Stimulated activated CD4-positive, alpha-beta T cell treated with anti-CD3 and anti-CD28 coated beads, Interleukin-15, amount 100 ng/mL, for 48 hours (primary cell): Measurements from ENCODE around the gene UBE3D.

Experiments
- DNase-seq, 2 donors: peaks; one replicate each; pipeline ENCODE4 v3.0.0-alpha.2; 2020; ENCODE audit warnings: low read depth in 2 of 2

Gene UBE3D

GRCh38 chr6:83065511-83066192, at the start of gene UBE3D:
UBE3D (minus strand) TSS chr6:83065841; CDS start chr6:83065718, 123 bp downstream.
- peak; percentile 74 to 90 for DNase-seq

GRCh38 chr6:83114164-83114563, 48.5 kb upstream of the UBE3D start:
- no peak for DNase-seq

GRCh38 chr6:83113258-83113657, 47.6 kb upstream of the UBE3D start:
- DNase-seq, result no peak

- DNase-seq, result no peak
Measured at GRCh38 chr6:83108378-83108777, 42.7 kb upstream of the UBE3D start.

- no peak for DNase-seq
Measured at GRCh38 chr6:83098589-83098988, 32.9 kb upstream of the UBE3D start.

GRCh38 chr6:83097675-83098074, 32.0 kb upstream of the UBE3D start:
- DNase-seq, result no peak

GRCh38 chr6:83097204-83097603, 31.6 kb upstream of the UBE3D start:
- no peak for DNase-seq

GRCh38 chr6:83096791-83097190, 31.1 kb upstream of the UBE3D start:
- no peak for DNase-seq

GRCh38 chr6:83092756-83093399, 27.2 kb upstream of the UBE3D start:
- DNase-seq, result no peak

- no peak for DNase-seq
Measured at GRCh38 chr6:83086751-83087150, 21.1 kb upstream of the UBE3D start.

- no peak for DNase-seq
Measured at GRCh38 chr6:83083476-83083875, 17.8 kb upstream of the UBE3D start.

GRCh38 chr6:83073615-83074014, 8.0 kb upstream of the UBE3D start:
- DNase-seq, result no peak

- DNase-seq, result no peak
Measured at GRCh38 chr6:83072726-83073125, 7.1 kb upstream of the UBE3D start.

GRCh38 chr6:83071707-83072106, 6.1 kb upstream of the UBE3D start:
- no peak for DNase-seq

GRCh38 chr6:83071023-83071422, 5.4 kb upstream of the UBE3D start:
- no peak for DNase-seq

GRCh38 chr6:83069633-83070032, 4.0 kb upstream of the UBE3D start:
- no peak for DNase-seq

- no peak for DNase-seq
Measured at GRCh38 chr6:83068616-83069015, 3.0 kb upstream of the UBE3D start.

- DNase-seq, result peak; percentile 92 to 96
Measured at GRCh38 chr6:83067448-83068439, 2.1 kb upstream of the UBE3D start, which contains the start of gene DOP1A. DOP1A (plus strand) TSS chr6:83067671; CDS start chr6:83096978, 29,307 bp downstream.

GRCh38 chr6:83062225-83062624, 3.4 kb downstream of the UBE3D start:
- no peak for DNase-seq

GRCh38 chr6:83061190-83061589, 4.5 kb downstream of the UBE3D start:
- DNase-seq, result no peak

GRCh38 chr6:83057705-83058321, 7.8 kb downstream of the UBE3D start:
- DNase-seq, result no peak
